Transverse colon (tissue), 4 donors: Measurements from ENCODE around the gene LCLAT1. TPM values are rescaled to one million over a fixed set of nuclear protein-coding genes. Genes with fewer than 3 reads are reported as not detected.

Experiments
- DNase-seq: peaks from one replicate; pipeline ENCODE4 v3.0.0-alpha.2; 2019
- H3K27ac ChIP-seq, 4 donors: fragments of 200-600 bp; sonication (generic); 2 replicates each; pipeline ENCODE4 v1.5.1; 2016 to 2018; ENCODE audit warnings: inconsistent platforms in 4 of 4
- H3K27me3 ChIP-seq: fragments of 200-600 bp; sonication (generic); 2 replicates; pipeline ENCODE4 v1.5.1; 2017; ENCODE audit warnings: inconsistent platforms
- H3K36me3 ChIP-seq, 4 donors: fragments of 200-600 bp; sonication (generic); 2 replicates each; pipeline ENCODE4 v1.5.1; 2017 to 2019; ENCODE audit warnings: inconsistent platforms in 4 of 4
- H3K4me1 ChIP-seq, 4 donors: fragments of 200-600 bp; sonication (generic); 2 replicates each; pipeline ENCODE4 v1.5.1; 2017 to 2020; ENCODE audit warnings: inconsistent platforms in 4 of 4
- H3K4me3 ChIP-seq, 4 donors: fragments of 200-600 bp; sonication (generic); 1 replicate in 1 of 4; 2 replicates in 3 of 4; pipeline versions ENCODE4 v1.5.1 to v1.6.1; 2017 to 2019; ENCODE audit warnings: inconsistent platforms in 4 of 4
- H3K9me3 ChIP-seq, 2 donors: fragments of 200-600 bp; sonication (generic); 2 replicates each; pipeline ENCODE4 v1.5.1; 2017 to 2019; ENCODE audit warnings: inconsistent platforms in 2 of 2
- EP300 ChIP-seq: sonication (generic); formaldehyde crosslinking; IDR thresholded peaks from one replicate; pipeline ENCODE4 v1.6.1; 2017; ENCODE audit warnings: antibody characterized with exemption, low read depth
- POLR2A ChIP-seq: fragments of 450-650 bp; IDR thresholded peaks from one replicate; pipeline ENCODE4 v1.6.1; 2016; ENCODE audit warnings: antibody characterized with exemption, mild to moderate bottlenecking, moderate library complexity
- POLR2AphosphoS5 ChIP-seq, 3 donors: sonication (generic); formaldehyde crosslinking; IDR thresholded peaks; one replicate each; pipeline ENCODE4 v1.6.1; 2016; ENCODE audit warnings: antibody characterized with exemption in 3 of 3
- WGBS, 2 donors: methylation state at CpG; one replicate each; pipeline ENCODE4 v1.1.5; 2018; ENCODE audit warnings: low coverage in 1 of 2; 5-methylcytosine and 5-hydroxymethylcytosine counted together
- in situ Hi-C, 4 donors: fragments of 200-750 bp; cut with MboI; loops; one replicate each; pipeline versions ENCODE4 v1.15.0 to v1.15.1; 2017; ENCODE audit warnings: low sequenced_read_pairs in 3 of 4, low pct_ligation_motif_present in 1 of 4, low pct_unique_long_range_greater_than_20kb in 1 of 4
- intact Hi-C: fragments of 100-400 bp; cut with DNase I; formaldehyde crosslinking; loops from one replicate; pipeline ENCODE4 v1.15.1; 2023; ENCODE audit warnings: low total_unique reads
- total RNA-seq, 4 donors: library from RNA; depleted of rRNA; stranded (reverse); fragments of >200 nt; gene quantifications; one replicate each; pipeline ENCODE4 v1.1.0, GENCODE V29; 2016
- TF ChIP-seq, protein P1 (sequence below), 5 experiments: fragments of 200-600 bp in 3 of 5; fragments of 450-650 bp in 2 of 5; sonication (generic) in 3 of 5; IDR thresholded peaks; 1 replicate in 2 of 5; 2 replicates in 3 of 5; pipeline ENCODE4 v1.5.1; 2016 to 2017; ENCODE audit warnings: antibody characterized with exemption in 5 of 5, inconsistent platforms in 3 of 5, mild to moderate bottlenecking in 2 of 5, moderate library complexity in 1 of 5

The LCLAT1 gene
- total RNA-seq, 4 donors from 2014 or later: 10.9 to 26.5 (median 16.6) TPM

DNA sequence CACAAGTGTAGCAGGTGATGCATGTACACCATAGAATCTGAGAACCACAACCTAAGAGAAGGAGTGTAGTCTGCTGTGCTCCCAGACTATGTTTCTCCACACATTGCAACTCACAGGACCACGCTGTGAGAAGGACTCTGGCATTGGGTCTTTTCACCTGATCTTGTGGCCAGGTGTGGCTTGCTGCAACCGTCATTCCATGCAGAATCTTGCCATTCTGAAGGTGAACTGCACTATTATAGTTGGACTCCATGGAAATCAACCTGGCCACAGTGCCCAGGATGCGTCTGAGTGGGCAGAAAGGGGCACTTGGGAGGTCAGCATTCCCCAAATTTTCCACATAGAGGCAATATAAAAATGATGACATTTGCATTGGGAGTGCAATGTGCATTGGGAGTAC, 237.9 kb downstream of the LCLAT1 start:
- H3K4me1 ChIP-seq: peaks cover 0 to 10% (median 9%) of the 10 kb centered on the region in 4 donors
- in situ Hi-C loops (no loop called here), intact Hi-C loops (loop anchor here (2.0 kb wide), 1 partner anchor 60 kb away; no protein-coding TSS in a partner anchor)
- H3K4me3 ChIP-seq: no peak overlapping the region
- H3K9me3 ChIP-seq: no peaks in the 10 kb centered on the region
- no peaks in the 10 kb centered on the region for H3K27me3 ChIP-seq
- DNase-seq: no peak
- WGBS, 2 donors: 92% methylated on average over 3 of the region's 3 CpGs; no CpG with 5 or more reads in 1 of the 2 donors
- no peak overlapping the region for H3K27ac ChIP-seq
- TF ChIP-seq EP300 (no peak), POLR2AphosphoS5 (IDR thresholded peaks at IDR 0.05) (no peak), POLR2A (no peak)
- TF ChIP-seq, protein P1, sequence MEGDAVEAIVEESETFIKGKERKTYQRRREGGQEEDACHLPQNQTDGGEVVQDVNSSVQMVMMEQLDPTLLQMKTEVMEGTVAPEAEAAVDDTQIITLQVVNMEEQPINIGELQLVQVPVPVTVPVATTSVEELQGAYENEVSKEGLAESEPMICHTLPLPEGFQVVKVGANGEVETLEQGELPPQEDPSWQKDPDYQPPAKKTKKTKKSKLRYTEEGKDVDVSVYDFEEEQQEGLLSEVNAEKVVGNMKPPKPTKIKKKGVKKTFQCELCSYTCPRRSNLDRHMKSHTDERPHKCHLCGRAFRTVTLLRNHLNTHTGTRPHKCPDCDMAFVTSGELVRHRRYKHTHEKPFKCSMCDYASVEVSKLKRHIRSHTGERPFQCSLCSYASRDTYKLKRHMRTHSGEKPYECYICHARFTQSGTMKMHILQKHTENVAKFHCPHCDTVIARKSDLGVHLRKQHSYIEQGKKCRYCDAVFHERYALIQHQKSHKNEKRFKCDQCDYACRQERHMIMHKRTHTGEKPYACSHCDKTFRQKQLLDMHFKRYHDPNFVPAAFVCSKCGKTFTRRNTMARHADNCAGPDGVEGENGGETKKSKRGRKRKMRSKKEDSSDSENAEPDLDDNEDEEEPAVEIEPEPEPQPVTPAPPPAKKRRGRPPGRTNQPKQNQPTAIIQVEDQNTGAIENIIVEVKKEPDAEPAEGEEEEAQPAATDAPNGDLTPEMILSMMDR (IDR thresholded peaks at IDR 0.05): no peak
- H3K36me3 ChIP-seq: no peaks in the 10 kb centered on the region

DNA sequence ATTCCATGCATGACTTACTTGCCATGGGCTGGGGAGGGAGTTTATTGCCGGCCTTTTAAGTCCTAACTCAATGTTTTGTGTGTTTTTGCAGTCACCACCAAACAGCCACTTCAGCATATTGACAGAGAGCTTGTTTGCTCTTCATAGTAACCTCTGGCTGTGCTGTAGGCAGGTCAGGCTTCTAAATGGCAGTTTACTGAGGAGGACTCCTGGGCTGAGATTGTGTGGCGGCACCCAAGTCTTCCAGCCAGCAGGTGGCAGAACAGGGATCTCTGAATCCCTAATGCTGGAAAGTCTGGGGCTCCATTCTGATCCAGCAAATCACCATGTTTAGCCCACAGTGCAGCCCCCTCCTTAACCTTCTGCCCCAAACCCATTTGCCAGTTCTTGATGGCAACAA, 239.0 kb downstream of the LCLAT1 start:
- in situ Hi-C loops (no loop called here), intact Hi-C loops (loop anchor here (2.0 kb wide), 1 partner anchor 61 kb away; no protein-coding TSS in a partner anchor)
- no peak overlapping the region for H3K27ac ChIP-seq
- no peak for DNase-seq
- H3K4me1 ChIP-seq: peaks cover 0 to 10% (median 9%) of the 10 kb centered on the region in 4 donors
- TF ChIP-seq POLR2A (no peak), POLR2AphosphoS5 (IDR thresholded peaks at IDR 0.05) (no peak)
- TF ChIP-seq, protein P1 (IDR thresholded peaks at IDR 0.05): no peak
- H3K36me3 ChIP-seq: no peaks in the 10 kb centered on the region
- no peak overlapping the region for H3K4me3 ChIP-seq
- no peaks in the 10 kb centered on the region for H3K27me3 ChIP-seq
- H3K9me3 ChIP-seq: no peaks in the 10 kb centered on the region
- 20 to 67% methylated on average over 1 to 2 of the region's 2 CpGs for whole genome bisulfite sequencing, 2 donors

DNA sequence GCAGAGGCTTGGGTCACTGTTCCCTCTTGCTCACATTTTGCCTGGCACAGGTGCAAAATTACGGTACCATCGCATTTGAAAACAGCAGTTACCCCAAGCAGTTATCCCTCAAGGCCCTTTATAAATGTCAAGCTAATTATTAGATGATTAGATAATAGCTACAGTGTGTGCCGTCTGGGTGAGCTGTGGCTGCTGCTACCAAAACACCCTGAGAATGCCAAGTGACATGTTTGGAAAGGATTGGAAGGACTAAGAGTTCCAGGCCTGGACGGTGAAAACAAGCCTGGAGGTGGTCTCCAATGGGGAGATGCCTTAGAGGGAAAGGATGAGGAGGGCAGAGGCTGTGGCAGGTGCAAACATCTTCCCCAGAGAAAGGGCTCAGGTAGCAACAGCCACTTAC, 239.6 kb downstream of the LCLAT1 start:
- Histone ChIP-seq H3K4me1 (peaks cover 0 to 10% (median 9%) of the 10 kb centered on the region in 4 donors), H3K9me3 (no peaks in the 10 kb centered on the region), H3K4me3 (no peak overlapping the region), H3K27me3 (no peaks in the 10 kb centered on the region), H3K27ac (no peak overlapping the region), H3K36me3 (no peaks in the 10 kb centered on the region)
- TF ChIP-seq POLR2AphosphoS5 (IDR thresholded peaks at IDR 0.05): no peak
- TF ChIP-seq, protein P1 (IDR thresholded peaks at IDR 0.05): no peak
- TF ChIP-seq POLR2A: no peak
- no peak for TF ChIP-seq EP300
- WGBS, 2 donors: 40 to 69% methylated on average over 1 to 4 of the region's 4 CpGs
- no peak for DNase-seq
- in situ Hi-C loops (no loop called here), intact Hi-C loops (no loop called here)

DNA sequence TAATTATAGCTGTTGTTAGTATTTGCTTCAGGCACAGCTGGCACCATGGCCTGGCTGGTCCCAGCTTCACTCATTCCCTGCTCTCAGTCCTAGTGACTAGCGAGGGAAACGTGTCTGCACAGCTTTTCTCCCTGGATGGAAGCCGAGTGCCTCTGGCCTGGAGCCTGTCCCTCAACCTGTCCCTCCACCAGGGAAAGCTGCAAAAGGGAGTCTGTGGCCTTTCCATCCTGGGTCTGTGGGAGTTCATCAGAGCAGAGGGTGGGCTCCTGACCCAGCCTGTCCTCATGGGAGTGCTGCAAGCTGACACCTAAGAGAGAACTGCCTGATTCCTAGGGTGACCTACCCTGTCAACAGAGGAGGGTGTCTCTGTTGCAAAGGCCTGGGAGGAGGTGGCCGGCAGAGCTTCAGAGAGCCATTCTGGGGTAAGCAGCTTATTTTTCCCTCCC, 241.9 kb downstream of the LCLAT1 start:
- in situ Hi-C loops (no loop called here), intact Hi-C loops (no loop called here)
- Histone ChIP-seq H3K27ac (peak overlapping the region; percentile 7 to 60 (median 38)), H3K4me1 (peaks cover 0 to 10% (median 9%) of the 10 kb centered on the region in 4 donors), H3K9me3 (no peaks in the 10 kb centered on the region), H3K4me3 (no peak overlapping the region), H3K27me3 (no peaks in the 10 kb centered on the region), H3K36me3 (no peaks in the 10 kb centered on the region)
- TF ChIP-seq POLR2AphosphoS5 (IDR thresholded peaks at IDR 0.05) (no peak), POLR2A (no peak)
- DNase-seq: no peak
- 73 to 79% methylated on average over 3 to 4 of the region's 4 CpGs for WGBS, 2 donors
